Dedifferentiated amniotic fluid mesenchymal stem cell (primary cell): ENCODE data around the gene CCDC149.

Source experiments
- DNase-seq: peaks from one replicate; pipeline ENCODE4 v3.0.0-alpha.2; 2016; ENCODE audit errors: extremely low spot score

CCDC149 gene

DNA sequence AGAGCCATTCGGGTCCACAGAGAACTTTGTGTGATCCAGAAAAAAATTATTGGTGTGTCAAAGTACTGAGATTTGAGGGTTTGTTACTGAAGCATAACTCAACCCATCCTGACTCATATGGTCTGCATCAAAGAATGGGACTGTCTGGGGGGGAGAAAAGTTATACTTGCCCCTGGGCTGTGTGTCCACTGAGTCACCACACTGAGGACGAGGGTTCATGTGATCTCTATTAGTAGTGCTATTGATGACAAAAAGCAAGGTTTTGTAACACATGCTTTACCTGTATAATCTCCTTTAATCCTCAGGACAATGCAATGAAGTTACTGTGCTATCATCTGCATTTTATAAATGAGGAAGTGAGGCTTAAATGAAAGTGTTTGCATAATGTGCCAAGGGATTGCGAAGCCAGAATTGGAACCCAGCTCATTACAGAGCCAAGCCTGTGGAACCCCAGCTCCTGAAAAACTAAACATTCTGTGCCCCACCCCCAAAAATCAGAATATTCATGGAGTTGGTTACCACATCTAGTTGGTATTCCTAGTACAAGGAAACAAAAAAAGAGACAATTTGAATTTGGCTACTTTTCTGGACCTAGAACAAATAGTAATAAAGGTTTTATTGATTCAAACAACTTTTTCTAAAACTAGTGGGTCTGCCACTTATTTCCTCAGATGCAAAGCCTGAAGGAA lies 31.2 kb downstream of the CCDC149 start:
- DNase-seq: no peak

DNA sequence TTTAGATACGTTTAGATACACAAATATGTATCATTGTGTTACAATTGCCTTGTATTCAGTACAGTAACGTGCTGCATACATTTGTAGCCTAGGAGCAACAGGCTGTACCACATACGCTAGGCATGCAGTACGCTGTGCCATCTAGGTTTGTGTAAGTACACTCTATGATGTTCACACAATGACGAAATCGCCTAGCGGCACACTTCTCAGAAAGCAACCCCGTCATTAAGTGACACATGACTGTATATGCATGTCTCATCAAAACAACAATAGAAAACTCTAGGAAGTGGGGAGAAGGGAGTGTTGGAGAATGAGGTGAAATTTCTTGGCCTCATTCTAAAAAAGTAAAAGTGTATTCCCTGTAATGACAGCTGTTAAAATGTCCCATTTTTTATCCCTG lies 32.7 kb downstream of the CCDC149 start:
- DNase-seq: no peak

DNA sequence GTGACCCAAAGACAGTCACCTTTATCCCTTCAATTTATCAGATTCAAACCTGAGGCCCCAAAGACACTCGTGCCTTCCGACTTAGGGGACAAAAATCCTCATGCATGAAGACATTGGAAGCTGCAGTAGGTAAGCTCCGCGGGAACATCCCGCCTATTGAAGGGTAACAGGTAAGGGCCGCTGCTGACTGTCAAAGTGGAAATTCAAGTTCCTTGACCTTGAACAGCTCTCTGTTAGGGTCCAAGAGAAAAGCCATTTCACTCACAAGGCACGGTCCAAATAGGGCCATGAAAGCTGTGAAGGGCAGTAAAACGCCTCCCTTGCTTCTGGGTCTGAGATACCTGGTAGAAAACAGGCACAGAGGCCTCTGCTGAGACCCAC lies 34.2 kb downstream of the CCDC149 start:
- DNase-seq: no peak

- no peak for DNase-seq
These were observed 34.8 kb downstream of the CCDC149 start for GRCh38 chr4:24877868-24878635.

DNA sequence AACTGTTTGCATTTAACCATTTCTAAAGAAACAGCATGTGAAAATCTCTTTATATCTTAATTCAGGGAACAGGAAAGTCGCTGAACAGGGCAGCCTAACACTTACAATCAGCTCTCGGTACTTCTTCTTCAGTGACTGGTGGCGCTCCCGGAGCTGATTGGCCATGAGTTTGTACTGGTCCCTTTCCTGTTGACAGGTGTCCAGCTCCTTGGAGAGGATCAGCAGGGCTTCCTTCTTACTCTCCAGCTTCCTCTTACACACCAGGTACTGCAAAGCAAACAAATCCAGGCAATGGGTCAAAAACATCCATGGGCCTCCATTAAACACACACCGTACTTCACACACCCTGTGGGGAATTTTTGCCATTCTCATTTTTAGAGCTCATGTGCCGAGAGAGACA lies 36.4 kb downstream of the CCDC149 start:
- no peak for DNase-seq

- DNase-seq: no peak
These were observed 40.1 kb downstream of the CCDC149 start for GRCh38 chr4:24872720-24873119.

DNA sequence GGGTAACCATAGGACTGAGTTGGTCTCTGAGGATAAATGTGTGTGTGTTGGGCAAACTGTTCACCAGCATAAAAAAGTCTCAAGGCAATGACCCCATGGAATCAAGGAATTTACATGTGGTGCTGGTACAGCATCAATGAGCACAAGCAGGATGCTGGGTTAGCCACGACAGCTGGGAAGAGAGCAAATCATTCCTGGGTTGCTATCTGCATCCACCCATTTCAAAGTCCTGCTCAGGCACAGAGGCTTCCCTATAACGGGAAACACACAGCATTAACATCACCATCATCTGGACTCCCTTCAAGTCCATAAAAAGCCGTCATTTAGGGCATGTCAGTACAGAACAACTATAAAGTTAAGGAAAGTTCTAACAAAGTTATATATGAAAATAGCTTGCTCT lies 41.6 kb downstream of the CCDC149 start:
- DNase-seq: no peak

DNA sequence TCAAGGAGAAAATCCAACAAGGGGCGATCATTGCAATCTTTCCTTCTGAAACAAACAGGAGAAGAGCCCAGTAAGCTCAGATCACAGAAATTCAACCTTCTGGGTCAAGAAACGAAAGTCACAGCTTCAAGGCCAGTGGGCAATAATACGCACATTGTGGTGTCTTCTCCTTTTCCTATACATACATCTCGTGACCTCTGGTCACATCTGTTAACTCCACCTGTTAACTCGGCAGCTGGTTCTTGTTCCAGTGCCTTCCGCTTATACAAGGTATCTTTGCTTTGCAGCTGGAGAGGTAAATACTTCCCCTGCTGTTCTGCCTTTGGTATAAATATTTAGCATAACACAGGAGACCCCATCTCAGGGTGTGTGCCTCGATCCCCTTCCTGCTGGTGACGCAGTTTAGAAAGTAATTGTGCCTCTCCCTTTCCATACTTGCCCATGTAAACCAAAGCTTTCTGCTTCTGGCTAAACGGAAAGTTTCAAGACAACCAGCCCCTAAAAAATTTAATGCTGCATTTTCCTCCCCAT lies 45.0 kb downstream of the CCDC149 start:
- DNase-seq: no peak

DNA sequence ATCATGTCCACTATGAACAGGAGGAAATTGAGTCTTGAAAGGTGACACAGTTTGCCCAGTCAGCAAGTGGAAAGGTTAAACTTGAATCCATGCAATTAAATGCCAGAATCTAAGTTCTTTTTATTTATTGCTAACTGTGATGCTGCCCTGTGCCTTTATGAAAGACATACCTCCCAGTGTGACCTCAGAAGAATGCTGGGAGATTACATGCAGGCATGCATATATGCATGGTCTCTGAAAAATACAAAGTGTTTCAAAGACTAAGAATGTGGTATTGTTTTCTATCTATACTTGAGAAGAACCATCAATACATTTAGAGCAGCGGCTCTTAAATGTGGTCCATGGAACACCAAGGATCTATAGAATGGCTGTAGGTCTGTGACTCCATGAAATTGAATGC lies 45.6 kb downstream of the CCDC149 start:
- no peak for DNase-seq

GRCh38 chr4:24865401-24865800 lies 47.4 kb downstream of the CCDC149 start:
- no peak for DNase-seq

DNA sequence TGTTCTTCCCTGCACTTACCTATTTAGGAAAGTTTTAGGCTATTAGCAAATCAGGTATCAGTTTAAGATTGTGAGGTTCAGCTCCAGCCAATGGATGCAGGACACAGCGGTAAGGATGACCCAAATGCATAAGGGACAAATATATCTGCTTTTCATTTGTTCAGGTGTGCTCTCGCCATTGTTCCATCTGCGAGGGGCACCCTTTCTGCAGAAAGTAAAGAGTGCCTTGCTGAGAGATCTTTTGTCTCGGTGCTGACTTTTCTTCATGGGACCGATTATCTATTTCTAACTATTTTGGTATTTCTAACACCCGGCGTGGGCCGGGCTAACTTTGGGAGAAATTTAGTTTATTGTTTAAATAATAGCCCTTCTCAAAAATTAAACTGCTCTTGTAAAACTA lies 49.0 kb downstream of the CCDC149 start:
- DNase-seq: no peak

DNA sequence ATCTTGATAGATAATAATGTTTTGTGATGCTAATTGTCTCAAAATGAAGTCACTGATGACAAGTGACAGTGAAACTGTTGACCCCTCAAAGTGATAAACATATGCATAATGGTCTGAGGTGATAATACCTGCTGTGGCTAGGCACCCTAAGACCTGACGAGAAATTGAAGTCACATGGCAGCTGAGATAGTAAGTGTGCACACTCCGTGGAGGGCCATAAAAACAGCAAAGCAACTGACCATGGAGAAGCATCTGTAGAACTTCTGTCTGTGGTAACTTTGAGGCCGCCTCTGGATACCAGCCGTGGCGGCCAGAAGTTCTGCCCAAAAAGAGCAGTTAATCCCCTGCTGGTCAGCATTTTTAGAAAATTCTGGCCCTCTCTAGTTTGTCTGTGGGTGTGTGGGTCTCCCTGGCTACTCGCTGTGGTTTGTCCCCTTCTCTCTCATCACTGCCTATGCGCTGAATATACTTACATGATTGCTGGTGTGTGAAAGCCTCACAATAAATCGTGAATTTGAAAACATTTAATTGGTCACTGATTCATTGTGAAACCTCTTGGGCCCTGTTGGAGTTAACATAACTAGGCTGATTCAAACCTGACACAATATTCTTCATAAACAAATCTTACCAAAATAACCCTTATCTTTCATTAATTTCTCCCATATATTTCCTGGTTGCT lies 50.6 kb downstream of the CCDC149 start:
- DNase-seq: no peak

- DNase-seq: no peak
These were observed 54.3 kb downstream of the CCDC149 start for GRCh38 chr4:24858550-24858949.

GRCh38 chr4:24858026-24858425 lies 54.8 kb downstream of the CCDC149 start:
- peak; percentile 49 for DNase-seq

DNA sequence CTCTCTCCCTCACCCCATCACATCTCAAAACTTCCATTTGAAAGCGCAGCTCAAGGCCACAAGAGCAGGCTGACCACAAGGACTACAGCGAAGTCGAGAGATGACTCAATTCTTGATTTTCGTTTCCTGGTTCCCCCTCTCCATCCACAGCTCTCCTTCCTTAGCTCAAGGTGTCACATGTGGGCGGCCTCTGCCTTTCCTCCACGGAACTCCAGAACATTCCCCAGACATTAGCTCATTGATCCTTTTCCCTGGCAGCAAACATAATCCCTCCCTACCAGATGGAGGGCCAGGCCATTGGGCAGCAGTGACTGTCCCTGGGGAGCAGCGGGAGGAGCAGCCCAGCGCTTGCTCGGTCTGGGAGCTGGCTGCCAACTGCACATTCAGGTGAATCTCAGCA lies 56.3 kb downstream of the CCDC149 start:
- no peak for DNase-seq

- no peak for DNase-seq
These were observed 57.1 kb downstream of the CCDC149 start for GRCh38 chr4:24855741-24856140.

DNA sequence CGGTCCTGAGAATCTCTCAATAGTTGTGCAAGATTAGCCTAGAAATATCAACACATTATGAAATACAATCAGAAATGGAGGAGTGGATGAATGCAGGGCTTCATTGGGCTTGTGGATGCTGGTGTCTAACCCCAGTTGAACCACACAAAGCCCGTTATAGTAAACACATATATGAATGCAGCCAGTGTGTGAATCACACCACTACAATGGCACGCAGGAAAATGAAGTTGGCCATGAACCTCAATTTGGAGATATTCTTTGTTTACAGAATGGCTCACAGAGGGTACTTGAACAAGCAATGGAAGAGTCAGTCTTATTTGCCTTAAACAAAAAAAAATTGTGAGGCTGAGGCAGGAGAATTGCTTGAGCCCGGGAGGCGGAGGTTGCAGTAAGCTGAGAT lies 59.7 kb downstream of the CCDC149 start:
- no peak for DNase-seq

DNA sequence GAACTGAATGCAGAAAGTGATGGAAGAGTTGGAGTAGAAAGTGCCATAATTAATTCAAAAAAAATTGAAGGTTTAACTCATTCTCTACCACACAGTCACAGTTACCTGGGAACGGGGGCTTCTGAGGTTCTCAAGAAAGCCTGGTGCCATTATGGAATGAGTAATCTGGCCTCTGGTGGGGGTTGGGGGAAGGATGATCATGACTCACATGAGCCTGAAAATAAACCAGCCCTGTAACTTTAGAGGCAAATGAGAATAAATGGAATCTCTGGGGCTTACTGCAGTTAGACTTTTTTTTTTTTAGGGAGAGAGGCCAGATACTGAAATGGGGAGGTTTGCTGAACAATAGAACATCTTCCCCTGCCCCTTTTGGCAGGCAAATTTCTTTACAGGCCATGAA lies 62.2 kb downstream of the CCDC149 start:
- peak; percentile 80 for DNase-seq

DNA sequence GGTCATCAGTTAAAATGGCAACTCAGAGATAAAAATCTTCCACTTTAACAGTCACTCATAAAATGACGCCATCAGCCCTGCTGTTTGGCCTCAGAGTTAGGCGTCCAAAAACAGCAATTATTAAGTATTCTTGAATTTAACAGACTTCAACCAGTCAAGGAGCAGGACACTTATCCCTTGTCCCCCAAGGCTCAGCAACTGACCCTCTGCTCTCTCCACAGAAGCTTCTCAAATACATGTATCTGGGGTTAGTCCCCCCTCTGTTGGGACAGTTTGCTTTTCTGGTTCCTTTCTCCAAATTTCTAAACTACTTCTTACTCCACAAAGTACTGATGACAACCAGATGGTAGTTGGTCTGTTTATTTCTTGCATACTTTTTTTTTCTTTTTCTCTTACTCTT lies 63.1 kb downstream of the CCDC149 start:
- no peak for DNase-seq

DNA sequence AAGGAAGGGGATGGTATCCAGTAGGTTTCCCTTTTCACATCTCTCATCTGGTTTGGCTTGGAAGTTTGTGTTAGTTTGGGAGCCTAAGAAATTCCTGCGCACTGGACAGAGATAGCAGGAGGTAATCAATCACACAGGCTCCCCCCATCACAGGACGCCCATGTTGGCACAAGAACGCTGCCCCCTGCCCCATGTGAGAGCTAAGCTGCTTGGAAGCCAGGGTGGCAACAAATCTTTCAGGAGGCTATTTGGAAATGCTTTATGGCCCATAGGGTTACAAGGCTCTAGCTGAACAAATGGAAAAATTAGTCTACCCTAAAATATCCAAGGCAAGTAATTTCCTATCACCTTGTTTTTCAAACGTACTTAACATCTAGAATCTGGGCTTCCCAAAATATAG lies 63.5 kb downstream of the CCDC149 start:
- no peak for DNase-seq

DNA sequence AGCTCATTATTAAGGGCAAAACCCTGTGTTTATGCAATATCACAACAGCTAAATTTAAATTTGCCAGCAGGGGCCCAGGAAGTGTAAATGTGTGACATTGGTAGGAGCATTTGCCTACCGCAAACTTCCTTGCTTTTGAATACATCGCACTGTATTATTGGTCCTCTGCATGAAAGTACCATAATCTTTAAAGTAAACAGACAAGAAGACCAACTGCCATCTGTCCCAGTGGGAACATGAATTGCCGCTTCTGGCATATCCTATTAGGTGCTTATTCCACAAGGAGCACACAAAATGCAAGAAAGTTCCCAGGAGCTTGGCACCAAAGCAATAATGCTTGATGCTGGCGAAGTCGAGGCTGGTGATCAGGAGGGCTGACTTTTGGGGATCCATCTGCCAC lies 66.1 kb downstream of the CCDC149 start:
- DNase-seq: no peak

DNA sequence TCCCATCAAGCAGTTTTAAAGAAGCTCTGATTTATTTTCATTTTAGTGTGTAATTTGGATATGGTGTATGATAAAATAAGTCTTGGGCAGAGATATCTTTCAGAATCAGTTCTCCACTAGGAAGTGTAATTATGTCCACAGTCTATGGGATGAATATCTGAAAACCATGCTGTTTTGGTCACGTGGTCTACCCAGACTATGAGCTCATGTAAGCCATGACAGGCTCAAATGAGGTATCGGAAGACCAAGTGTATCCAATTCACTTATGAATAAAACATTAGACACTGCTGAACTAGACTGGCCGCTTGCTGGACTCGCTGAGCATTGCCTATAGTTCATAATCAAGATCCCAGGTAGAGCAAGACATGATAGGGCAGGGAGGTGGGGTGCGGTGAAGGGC lies 66.9 kb downstream of the CCDC149 start:
- DNase-seq: no peak

DNA sequence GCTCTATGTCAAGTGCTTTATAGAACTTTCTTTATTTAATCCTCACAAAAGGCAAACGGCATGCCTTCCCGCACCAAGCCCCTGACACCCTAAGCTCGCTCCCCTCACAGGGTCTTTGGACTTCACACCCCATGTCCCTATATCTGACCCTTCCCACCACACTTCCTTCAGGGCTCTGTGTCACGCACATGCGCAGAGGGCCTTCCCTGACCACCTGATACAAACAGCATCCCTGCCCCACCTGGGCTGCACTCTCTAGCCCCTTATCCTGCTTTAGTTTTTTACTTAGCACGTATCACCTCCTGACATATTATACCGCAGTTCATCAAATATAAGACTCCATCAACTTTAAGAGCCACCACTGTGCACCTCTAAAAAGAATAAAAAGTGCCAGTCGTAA lies 67.7 kb downstream of the CCDC149 start:
- no peak for DNase-seq
